NCI-H2107 treated with DMSO at 0.1 percent for 48 hours (cell line): ENCODE measurements around the gene MYEOV.

Experiments used
- DNase-seq: peaks from one replicate; lab custom pipeline; 2025; ENCODE audit not compliant: unreplicated experiment; lab: John Stamatoyannopoulos, UW

MYEOV gene

DNA sequence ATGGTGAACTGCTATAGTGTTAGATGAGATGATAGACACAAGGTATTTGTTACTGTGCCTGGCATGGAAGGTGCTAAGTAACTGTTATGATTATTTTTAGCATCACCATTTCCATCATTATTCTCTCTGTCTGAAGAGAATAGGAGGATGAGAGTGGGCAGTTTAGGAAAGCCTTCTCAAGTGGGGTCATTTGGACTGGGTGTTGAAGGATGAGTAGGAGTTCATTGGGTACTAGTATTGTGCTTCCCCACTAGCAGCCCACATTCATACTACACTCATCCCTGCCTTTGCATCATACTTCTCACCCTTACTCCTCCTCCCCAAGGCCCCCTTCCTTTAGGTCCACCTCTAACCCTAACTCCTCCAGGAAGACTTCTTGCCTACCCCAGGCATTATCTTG lies 20.6 kb downstream of the MYEOV start:
- no peak for DNase-seq

DNA sequence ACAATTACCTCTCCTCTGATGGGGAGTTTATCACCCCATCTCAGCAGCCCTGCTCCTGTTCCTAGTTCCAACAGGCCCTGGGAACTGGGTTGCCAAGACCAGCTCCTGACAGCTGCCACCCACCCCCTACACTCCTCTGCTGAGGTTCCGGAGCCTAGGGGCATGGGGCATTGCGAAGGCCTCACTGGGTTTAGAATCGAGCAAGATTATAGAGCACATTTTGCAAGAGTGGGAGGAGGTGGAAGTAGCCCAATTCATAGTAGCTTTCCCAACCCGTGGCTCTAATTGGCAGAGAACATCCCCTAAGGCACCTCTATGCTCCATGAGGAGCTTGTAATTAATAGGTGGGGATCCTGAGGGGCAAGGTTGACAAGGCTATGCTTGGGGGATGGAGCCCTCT lies 23.0 kb downstream of the MYEOV start:
- DNase-seq: no peak

DNA sequence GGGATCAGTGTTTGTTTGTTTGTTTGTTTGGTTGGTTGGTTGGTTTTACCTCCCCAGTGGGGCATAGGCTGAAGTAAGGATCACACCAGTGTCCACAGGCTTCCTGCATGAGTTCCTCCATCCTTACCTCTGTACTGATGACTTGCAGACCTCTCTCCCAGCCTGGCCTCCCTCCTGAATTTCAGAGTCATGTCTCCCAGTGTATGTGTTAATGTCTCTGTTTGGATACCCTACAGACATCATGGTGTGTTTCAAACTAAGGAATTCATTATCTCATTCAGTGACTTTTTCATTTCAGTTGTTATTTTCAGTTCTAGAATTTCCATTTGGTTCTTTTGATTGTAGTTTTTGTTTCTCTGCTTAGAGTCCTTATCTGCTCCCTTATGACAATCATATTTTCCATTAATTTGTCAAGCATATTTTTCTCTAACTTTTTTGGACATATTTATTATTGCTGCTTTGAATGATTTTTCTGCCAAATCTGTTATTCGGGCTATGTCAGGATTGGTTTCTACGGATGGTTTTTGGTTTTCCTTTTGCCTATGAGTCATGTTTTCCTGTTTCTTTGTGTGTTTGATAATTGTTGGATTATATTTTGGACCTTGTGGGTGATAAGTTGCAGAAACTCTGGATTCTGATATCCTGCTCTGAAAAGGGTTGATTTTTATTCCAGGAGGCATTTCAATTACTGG lies 23.6 kb downstream of the MYEOV start:
- DNase-seq: no peak

DNA sequence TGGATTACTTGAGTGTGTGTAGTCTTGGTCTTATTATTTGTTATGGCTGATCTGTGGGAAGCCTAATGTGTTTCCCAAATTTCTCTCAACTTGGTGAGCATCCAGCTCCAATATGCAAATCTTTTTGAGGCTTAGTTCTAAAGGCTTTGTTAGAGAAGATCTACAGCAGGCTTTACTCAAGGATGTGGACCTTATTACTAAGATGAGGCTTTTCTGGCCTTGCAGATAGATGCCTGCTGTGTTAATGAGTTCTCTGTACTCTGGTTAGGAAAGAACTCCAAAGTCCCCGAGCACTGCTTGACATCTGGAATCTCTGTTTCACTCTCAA lies 24.1 kb downstream of the MYEOV start:
- DNase-seq: no peak

DNA sequence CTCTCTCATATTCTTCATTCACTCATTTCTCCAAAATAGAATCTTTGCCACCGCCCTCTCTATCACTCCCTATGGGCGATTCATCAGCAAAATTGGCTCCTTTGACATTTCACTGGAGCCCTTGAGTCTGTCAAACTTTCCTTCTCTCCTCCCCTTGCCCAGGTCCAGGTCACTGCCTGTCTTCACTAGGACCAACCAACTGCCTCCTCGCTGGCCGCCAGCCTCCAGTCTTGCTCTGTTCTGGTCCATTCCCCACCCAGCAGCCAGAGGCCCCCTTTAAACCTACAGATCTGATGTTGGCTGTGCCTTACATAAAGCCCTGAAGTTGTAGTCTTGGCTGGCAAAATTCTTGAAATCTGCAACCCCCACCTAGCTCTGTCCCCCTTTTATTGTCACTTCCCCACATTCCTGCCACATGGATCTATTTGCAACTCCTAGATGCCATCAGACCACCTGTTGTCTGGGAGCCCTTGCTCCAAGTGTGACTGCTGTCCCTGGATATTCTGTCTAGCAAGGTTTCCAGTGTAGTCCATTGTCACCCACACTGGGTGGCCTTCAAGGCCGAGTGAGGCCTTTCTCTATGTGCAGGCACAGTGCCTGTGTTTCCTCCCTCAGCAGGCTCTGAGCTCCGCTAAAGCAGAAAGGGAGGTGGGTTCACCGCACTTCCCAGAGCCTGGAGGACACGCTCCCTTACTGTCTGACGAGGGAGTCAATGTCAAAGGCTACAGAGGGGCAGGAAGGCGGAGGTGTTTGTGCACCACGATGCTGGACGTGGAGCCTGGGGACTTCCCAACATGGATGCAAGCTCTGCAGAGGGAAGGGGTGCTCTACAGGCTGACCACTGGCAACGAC lies 25.5 kb downstream of the MYEOV start:
- no peak for DNase-seq

DNA sequence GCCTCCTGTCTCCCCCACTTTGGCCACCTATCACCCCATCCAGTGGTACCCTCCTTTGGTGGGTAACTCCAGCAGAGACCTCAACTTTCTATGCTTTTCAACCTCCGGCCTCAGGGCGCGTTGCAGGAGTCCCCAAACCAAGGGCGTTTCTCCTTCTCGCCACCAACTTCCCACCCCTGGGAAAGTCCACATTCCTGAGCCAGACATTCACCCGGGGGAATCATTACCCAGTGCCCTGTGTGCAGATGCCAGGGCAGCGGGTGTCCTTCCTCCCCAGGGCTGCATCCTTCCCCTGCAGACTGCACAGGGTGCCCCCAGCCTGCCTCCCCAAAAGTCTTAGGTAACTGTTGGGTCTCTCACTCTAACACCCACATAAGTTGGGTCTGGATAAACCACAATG lies 26.4 kb downstream of the MYEOV start:
- no peak for DNase-seq

DNA sequence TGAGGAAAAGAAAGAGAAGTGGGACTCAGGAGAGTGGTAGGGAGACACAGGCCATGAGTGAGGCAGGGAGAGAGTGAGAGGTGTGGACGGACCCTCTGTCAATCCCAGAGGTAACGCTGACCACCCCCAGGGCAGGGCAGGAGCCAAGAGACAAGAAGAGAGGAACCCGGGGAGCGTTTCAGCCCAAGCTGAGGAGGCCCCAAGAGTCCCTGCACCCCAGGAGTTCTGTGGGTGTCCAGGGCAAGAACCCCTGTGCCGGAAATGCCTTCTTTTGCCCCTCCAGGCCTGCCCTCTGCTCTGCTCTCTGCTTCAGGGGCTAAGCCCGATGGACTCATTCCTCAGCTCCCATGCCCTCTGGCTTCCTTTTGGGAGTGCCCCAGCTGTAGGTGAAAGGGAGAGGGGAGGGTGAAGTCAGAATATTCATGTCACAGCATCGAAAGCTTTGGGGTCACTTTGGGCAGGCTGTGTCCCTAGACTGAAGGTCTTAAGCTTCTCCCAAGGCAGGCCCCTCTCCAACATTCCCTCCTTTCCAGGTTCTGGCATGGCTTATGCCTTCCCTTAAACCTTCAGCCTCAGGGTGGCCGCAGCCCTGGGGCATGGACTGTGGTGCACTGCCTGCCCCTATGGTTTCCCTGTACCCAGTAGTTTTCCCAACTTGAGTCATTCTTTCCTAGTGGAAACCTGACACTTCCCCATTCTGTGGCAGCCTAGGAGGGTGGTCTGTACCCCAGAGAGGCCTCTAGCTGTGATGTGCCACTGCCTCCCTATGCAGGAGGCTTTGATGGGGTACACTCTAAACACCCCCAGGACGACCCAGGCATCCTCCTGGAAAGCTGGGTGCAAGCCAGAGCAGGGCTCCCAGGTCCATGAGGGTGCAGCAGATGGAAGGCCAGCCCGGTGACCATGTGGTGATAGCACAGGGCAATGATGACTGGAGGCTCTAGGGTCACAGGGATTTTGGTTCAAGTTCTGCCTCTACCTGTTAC lies 27.1 kb downstream of the MYEOV start:
- DNase-seq: no peak

DNA sequence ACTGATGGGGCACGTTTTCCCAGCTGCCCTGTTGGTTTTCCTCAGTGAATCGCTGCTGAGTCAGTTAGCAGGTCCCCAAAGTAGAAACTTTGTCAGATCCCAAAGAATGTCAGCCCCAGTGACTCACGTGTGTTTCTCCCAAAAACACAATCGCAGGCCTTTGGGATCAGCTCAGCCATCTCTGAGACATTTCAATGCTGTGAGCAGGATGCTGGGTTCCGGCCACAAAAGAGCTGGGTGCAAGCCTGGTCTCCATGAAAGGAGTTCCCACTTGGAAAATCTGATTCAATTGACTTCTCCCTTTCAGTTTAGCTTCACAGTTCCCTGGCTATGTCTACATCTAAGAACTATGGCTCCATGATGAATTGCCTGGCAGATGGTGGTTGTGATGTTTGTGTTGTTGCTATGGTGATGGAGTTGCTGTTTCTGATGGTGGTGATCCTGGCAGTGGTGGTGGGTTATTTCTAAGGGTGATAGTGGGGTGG lies 28.0 kb downstream of the MYEOV start:
- DNase-seq: no peak

DNA sequence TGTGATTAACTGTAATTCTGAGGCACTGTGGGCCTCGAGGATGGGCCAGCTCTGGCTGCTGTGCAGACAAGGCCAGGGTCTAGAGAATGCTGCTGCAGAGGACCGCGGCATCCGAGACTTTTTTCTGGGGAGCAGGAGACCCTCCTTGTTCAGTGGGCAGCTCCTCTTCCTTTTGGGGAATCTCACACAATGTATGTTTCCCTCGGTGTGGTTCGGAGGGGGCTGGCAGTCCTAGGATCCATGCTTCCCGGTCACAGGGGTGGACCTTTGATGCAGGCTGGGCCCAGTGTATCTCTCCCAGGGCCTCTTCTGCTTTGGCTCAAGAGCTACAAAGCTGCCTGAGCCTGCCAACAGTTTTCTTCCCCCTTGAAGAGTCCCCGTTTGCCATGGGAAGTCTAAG lies 31.5 kb downstream of the MYEOV start:
- no peak for DNase-seq

DNA sequence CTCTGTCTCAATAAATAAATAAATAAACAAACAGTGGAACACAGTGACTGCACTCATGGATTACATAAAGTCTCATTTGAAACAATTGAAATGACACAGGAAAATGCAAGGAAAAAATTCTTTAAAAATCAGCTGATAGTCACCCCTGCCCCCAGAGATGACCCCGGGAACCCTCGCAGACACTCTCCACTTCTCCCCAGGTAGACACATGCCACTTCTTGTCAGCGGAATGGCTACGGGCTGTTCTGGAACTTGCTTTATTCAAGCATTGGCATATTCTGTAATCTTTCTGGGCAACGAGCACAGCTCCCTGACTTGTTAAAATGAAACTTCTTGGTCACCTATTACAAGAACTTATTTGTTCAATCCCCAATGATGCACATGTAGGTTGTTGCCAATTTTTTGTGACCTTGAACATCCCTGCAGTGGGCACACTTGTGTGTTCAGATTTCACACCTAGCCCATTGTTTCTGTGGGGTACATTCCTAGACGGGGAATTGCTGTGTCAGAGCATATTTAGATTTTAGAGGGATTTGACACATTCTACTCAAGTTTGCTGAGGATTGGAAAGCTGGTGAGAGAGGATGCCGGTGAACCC lies 32.8 kb downstream of the MYEOV start:
- no peak for DNase-seq

DNA sequence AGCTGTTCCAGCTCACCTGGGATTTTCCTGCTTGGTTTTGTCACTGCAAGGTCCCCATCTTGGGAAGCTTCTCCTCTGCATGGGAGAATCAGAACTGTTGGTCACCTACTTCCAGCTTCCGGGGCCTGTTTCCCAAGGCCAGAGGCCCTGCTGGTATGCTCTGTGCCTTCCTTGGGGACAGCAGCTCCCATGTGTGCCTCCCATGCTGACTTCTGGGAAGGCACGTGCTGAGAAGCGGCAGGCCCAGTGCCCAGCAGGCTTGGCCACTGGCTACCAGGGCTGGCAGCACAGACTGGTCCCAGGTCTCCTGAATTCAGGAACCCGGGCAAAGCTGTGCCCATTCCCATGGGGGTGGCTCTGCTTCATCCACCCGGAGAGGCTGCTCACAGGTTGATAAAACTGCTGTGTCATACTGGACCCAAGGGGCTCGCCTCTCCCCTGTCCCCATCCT lies 33.8 kb downstream of the MYEOV start:
- DNase-seq: no peak

DNA sequence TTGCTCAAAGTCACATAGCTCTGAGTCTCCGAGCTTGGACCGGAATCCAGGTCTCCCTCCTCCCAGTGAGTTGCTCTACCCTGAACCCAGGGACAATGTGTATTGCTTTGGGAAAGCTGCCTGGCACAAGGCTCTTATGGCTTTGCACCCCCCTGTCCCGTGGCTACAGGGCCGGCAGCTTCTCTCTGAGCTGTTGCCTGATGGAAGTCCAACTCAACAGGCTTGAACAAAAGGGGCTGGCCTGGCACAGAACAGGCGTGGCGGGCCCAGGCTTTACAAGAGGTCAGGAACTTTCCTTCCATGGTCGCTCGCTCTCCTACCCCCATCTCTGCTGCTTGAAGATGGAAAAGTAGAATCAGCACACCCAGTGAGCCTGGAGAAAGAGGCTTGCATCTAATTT lies 34.3 kb downstream of the MYEOV start:
- no peak for DNase-seq

DNA sequence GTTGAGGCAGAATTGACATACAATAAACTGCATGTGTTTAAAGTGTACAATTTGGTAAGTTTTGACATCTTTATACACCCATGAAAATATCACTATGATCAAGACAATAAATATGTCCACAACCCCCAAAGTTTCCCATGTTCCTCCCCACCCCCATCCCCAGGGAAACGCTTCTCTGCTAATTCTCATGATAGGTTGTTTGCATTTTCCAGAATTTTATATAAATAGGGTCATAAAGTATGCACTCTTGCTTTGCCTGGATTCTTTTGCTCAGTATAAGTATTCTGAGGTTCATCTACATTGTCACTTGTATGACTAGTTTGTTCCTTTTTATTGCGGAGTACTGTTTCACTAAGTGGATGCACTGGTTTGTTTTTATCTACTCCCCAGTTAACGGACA lies 35.6 kb downstream of the MYEOV start:
- DNase-seq: no peak

DNA sequence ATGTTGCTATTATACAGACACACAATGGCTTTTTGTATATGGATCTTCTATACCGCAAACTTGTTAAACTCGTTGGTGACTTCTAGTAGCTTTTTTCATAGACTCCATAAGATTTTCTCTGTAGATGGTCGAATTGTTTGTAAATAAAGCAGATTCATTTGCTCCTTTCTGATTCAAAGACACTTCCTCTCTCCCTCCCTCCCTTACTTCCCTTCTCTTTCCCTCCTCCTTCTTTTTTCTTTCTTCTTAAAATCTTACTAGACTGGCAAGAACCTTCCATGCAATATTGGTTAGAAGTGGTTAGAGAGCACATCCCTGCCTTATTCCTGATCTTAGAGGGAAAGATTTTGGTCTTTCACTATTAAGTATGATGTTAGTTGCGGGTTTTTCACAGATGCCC lies 36.4 kb downstream of the MYEOV start:
- no peak for DNase-seq

DNA sequence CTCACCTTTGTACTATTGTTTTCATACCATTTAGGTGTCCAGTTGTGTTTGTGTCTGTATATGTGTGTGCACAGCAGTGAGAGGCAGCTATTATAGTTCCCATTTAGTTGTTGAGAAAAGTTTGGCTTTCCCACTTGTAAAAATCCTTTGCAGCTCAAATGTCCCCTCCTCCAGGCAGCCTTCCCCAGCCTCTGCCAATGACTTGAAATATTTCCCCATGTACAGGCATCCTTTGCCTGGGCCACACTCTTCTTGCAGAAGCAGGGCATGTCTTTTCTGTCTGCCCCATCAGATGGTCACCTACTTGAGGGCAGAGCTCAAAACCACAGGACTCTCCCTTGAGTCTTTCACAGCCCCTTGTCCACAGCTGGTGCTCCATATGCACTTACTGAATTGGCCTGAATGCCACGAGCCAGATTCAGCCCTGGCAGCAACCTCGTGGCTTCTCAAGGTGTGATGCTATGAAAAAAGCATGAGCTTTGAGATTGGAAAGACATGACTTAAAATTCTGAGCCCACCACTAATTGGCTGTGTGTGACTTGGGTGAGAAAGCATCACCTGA lies 39.3 kb downstream of the MYEOV start:
- DNase-seq: no peak

DNA sequence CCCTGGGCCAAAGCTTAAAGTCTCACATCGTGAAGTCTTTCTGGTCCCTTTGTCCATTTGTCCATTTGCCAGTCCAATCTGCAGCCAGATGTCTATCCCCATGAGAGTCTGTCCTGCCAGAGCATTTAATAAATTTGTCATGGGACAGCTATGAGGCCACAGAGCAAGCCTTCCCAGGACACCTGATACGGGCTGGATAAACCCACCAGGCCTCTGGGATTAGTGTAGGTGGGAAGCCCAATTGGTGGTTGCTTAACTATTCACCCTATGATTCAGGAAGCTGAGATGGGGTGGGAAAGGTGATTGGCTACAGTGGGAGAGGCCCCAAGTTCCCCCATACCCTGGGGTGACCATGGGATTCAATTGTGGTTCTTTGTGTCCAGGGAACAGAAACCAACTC lies 39.9 kb downstream of the MYEOV start:
- no peak for DNase-seq

DNA sequence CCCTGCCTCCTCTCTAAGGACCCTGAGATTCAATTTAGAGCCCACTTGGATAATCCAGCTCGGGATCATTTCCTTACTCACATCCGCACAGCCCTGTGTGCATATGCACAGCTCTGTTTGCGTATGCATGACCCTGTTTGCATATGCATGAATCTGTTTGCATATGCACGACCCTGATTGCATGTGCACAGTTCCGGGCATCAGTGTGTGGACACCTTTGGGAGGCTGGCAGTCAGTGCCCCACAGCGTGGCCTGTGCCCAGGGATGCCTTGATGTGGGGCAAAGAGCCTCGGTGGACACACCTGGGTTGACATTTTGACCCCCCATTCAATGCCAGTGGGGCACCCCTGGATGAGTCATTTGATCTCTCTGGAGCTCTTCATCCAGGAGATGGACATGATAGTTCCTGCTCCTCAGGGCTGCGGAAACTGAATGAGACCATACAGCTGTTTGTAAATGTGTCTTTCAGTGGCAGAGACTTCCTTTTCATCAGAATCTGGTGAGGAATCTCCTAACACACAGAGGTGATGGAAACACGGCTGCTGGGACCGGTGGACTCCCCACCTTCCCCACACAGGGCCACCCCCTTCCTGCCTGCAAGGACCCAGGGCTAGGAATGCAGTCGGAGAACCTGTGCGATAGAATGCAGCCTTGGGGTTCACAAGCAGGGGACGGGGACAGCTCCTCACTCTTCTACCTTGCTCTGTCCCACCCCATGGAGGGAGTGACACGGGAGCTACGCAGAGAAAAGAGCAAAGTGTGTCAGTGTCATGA lies 41.2 kb downstream of the MYEOV start:
- no peak for DNase-seq

DNA sequence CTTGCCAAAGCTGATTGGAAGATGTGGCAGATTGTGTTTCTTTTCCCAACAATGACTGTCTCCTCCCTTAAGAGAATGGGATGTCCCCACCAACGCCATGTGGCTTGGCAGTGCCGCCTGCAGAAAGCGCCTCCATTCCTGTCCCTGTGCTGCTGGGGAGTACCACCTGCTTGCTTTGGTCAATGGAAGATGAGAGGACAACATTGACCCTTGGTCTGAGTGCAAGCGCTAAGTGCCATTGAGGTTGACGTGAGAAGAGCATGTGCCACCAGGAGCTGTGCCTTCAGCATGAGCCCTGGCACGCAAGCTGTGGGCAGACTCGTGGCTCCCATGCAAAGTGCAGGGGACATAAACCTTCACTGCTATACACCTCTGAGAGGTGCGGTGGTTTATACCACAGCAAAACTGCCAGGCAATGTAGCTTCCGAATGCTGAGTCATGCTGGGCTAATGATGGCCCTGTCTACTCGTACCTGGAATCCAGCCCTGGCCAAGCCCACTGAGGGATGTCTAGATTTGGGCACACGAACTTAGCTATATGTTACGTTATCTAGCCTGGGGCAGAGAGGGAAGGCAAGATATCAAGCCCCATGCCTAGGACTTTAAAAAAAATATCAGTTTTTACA lies 41.9 kb downstream of the MYEOV start:
- no peak for DNase-seq

DNA sequence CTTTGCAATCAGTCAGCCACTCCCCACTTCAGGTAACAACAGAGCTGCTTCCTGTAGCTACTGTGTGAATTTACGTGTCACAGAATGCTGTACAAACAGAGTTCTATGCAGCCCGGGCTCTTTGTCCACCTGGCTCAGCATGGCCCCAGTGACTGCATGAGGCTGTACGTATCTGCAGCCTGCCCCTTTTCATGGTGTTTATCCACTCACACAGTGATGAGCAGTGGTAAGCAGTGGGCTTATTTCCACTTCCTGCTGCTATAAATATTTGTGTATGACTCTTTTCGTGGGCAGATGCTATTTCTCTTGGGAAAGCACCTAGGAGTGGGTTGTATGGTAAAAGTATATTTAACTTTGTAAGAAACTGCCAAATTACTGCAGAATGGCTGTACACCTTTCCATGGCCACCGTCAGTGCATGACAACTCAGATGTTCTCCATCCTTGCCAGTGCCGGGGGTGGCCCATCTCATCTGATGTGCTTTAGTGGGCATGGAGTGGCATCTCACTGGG lies 43.3 kb downstream of the MYEOV start:
- DNase-seq: no peak
